Tongue (tissue), 1 donor: Measurements from ENCODE around the gene CFAP74. TPM values are rescaled to one million over a fixed set of nuclear protein-coding genes. Genes with fewer than 3 reads are reported as not detected.

Source experiments
- total RNA-seq: library from RNA; depleted of rRNA; stranded (reverse); fragments of >200 nt; gene quantifications from one replicate; pipeline ENCODE4 v1.2.3, GENCODE V29; 2014

CFAP74 gene
- total RNA-seq, 1 donor from 2014 or later = 0.62 TPM

Other genes with a start within 250 kb of the CFAP74 start
- gene NADK, start 225.3 kb downstream of the CFAP74 start, total RNA-seq = 39.3 TPM
- gene GNB1, start 112.7 kb downstream of the CFAP74 start, total RNA-seq = 92.3 TPM
- 108 TPM for gene CALML6, start 88.5 kb downstream of the CFAP74 start, total RNA-seq
- 25.6 TPM for gene TMEM52, start 84.5 kb downstream of the CFAP74 start, total RNA-seq
- 0.82 TPM for gene GABRD, start 15.6 kb upstream of the CFAP74 start, total RNA-seq
- gene PRKCZ, start 46.6 kb upstream of the CFAP74 start, total RNA-seq = 9.9 TPM
- 18.4 TPM for gene FAAP20, start 191.0 kb upstream of the CFAP74 start, total RNA-seq
- 58.8 TPM for gene SKI, start 224.5 kb upstream of the CFAP74 start, total RNA-seq